Measurements from ENCODE around the gene PIP4P1.

- TF ChIP-seq, protein P1, sequence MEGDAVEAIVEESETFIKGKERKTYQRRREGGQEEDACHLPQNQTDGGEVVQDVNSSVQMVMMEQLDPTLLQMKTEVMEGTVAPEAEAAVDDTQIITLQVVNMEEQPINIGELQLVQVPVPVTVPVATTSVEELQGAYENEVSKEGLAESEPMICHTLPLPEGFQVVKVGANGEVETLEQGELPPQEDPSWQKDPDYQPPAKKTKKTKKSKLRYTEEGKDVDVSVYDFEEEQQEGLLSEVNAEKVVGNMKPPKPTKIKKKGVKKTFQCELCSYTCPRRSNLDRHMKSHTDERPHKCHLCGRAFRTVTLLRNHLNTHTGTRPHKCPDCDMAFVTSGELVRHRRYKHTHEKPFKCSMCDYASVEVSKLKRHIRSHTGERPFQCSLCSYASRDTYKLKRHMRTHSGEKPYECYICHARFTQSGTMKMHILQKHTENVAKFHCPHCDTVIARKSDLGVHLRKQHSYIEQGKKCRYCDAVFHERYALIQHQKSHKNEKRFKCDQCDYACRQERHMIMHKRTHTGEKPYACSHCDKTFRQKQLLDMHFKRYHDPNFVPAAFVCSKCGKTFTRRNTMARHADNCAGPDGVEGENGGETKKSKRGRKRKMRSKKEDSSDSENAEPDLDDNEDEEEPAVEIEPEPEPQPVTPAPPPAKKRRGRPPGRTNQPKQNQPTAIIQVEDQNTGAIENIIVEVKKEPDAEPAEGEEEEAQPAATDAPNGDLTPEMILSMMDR (IDR thresholded peaks at IDR 0.05): no peak
- no peak for TF ChIP-seq POLR2A (IDR thresholded peaks at IDR 0.05)
Measured at GRCh38 chr14:20487396-20487725, 26.1 kb upstream of the PIP4P1 start.
